ENCODE data around the gene IRAK1. TPM values are rescaled to one million over a fixed set of nuclear protein-coding genes. Genes with fewer than 3 reads are reported as not detected.

Gene IRAK1
- total RNA-seq: 10 to 100 TPM; 47.2 to 58.6 TPM
- long read RNA-seq, transcript IRAK1-203 (14 exons, 3,666 nt): major isoform, 5 of 39 reads
- long read RNA-seq, partial matches to known transcripts: 30 of 39 reads
- long read RNA-seq, other reads (novel, unspliced or antisense): 3 of 39 reads

DNA sequence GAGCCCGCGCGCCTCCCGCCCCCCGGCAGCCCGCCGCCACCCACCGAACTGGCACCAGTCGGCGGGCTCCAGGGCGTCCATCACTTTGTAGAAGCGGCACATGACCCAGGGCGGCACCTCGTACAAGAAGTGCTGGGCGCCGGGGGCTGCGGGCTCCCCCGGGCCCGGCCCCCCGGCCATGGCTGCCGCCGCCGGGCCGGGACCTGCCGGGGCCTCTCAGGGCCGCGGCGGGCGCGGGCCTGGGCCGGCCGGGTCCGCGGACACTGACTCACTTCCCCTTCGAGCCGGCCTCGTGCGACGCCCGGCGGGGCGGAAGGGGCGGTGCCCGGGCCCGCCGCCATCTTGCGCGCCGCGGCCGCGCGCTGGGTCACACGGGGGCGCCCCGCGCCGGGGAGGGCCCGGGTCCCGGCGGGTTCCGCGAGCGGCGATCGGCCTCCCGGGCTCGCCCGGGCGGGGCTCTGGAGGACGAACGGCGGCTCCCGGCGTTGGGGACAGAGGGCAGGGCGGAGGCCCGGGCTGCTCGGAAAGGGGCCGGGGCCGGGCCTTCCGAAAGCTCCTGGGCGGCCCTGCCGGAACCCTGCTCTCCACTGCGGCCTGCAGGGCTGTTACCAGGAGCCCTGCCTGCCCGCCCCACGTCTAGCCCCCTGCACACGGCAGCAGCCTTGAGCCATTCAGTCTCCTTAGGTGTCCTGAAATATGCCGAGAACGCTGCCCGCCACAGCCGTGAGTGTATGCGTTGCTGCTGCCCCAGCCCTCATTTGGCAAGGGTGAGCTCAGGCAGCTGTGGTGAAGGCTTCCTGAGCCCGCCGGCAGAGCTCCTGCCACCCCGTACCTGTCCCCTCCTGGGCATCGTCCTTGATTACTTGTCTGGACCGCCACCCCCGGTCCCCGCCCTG is at the start of gene IRAK1:
IRAK1 (minus strand) TSS at position 270 of the 896 bp plus-strand sequence; CDS start at position 180, 90 bp downstream.
- peak; percentile 61 for DNase-seq
- peak; percentile 84 to 90 for ATAC-seq
- intact Hi-C loops (cut with DNase I): no loop called here

DNA sequence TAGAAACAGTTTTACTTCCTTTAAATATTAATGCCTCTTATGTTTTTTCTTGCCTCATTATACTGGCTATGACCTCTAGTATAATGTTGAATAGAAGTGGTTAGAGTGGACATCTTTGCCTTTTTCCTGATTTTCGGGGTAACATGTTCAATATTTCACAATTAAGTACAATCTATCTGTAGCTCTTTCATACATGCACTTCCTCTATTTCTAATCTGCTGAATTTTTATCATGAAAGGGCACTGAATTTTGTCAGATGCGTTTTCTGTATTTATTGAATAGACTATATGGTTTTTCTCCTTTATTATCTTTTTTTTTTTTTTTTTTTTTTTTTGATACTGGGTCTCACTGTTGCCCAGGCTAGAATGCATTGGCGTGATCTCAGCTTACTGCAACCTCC is 48.9 kb upstream of the IRAK1 start:
- intact Hi-C loops (cut with DNase I): no loop called here
- no peak for ATAC-seq
- DNase-seq: no peak

DNA sequence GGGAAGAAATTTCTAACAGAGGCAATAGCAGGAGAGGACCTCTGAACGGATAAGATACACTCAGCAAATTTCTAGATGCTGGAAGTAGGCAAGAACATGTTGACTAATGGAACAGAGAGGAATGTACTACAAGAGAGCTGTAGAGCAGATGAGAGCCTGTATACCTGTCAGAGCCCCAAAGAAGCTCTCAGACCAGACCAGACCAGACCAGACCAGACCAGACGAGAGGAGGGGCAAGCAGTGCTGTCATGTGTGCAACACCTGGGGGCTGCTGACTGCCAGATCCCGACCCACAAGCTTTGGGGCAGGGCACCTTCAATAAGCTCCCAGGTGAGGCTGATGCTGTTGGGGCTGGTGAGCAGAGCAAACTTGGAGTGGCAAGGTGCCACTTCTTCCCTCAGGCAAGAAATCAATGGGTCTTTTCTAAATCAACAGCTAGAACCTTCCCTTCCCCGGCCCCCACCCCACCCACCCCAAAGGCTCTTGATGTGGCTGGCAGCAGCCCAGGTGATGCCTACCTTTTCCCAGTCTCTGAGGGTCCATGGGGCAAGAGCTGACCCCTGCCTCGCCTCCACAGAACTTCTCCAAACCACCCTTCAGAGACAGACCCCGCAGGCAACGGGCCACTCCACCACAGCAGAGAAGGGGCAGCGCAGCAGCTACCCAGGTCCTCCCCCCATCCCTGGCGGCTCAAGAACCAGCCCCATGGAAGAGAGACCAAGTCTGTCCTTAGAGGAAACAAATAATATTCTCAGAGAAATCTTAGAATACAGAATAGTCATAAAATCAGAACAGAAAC is 45.1 kb upstream of the IRAK1 start:
- ATAC-seq (no peak), DNase-seq (no peak)
- intact Hi-C loops (cut with DNase I): no loop called here

DNA sequence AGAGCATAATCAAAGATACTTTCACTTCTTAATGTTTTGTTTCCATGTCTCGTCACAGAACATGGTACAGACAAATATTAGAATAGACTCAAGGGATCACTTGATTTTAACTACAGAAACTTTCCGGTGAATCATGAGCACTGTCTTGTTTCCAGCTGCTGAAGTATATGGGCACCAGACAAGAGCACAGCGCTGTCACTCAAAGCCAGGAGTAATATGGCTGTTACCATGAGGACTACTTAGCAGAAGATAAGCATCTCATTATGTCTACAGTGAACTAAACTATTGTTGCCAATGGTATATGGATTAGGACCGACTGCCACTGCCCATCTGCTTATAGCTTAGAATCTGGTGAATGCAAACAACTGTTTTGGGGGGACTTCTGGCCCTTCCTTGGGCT is 43.5 kb upstream of the IRAK1 start:
- intact Hi-C loops (cut with DNase I): no loop called here
- ATAC-seq (peak in 1 of 2 donors; percentile 33), DNase-seq (no peak)

DNA sequence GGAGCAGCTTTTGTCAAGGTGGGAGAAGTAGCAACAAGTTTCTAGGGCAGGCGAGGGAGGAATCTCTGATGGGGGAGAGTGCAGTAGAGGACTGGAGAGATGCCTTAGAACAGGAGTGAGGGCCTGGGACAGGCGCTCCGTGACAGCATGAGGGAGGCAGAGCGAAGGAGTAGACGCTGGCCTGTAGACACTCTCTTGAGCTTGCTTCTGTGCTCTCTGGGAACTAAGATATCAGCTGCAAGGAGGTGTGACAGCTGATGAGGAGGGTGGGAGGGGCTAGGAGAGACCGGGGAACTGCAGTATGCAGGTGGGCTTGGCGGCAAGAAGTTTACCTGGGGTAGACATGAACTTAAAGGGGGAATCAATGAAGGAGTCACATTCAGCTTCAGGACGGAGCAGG is 42.1 kb upstream of the IRAK1 start:
- DNase-seq (no peak), ATAC-seq (no peak)
- intact Hi-C loops (cut with DNase I): no loop called here

DNA sequence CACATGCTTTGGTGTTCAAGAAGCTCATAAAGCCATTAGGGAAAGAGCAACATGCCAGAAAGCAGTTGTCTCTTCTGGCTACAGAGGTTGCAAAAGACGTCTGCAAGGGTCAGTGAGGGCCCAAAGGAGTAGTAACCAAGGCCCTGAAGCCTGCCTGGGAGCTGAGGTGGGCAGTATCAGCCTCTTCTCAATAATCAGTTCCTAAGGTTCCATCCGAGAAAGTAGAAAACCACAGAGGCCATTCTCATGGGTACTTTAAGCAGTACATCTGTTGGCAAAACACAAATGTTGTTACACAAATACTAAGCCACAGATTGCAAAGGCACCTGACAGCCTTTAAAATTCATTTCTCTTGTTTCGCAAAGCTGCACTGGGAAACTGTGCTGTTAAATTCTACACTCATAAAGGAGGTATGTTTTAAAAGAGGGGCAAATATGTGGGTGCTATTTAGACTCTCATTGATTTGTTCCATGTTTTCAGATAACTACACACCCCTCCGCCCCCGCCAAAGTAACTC is 40.1 kb upstream of the IRAK1 start:
- DNase-seq (no peak), ATAC-seq (no peak)
- intact Hi-C loops (cut with DNase I): no loop called here

DNA sequence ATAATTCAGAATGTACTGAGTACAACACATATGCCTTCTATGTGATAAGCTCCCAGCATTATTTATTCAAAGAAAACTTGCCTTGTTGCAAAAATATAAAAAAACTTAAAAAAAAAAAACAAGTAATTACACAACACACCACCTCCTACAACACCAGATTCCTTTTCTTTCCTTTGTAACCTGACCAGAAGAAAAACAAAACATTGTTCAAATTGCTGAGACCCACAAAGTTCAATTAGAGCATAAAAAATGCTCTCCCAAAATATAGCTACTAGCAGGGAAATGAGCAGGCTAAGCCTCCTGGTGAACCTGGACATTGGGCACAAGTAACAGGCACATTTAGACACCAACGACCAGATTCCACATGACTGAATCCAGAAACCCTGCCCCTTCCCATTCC is 39.5 kb upstream of the IRAK1 start:
- intact Hi-C loops (cut with DNase I): no loop called here
- DNase-seq (no peak), ATAC-seq (no peak)

DNA sequence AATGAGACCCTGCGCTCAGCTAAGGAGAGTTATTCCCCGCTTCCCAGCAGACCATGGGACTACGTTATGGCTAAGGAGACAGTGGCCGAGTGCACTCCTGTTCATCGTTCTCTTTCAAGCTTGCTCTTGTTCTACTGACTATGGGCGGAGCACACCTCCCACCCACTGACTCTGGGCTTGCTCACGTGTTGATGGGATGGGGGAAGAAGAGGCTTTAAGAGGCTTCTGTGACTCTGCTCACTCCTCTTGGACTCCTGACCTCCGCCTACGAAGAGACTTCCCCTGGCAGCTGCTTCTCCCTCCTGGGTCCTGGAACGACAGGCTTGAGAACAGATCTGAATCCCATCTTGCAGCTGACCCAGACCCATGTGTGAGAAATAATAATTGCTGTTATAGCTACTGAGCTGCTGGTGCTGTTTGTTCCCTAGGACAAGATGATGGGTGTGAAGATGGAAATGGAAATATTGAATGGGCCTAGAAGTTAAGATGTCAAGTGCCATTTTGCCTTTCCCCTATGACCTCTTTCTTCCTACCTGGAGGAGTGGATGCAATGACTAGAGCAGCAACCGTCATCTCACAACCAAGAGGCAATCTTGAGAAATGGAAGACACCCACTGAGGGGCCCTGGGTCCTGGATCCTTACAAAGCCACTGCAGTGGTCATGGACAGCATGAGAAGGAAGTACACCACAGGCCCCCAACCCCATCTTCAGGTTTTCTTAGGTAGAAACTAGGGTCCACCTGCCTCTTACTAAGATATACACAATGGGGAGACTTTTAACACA is 38.7 kb upstream of the IRAK1 start:
- intact Hi-C loops (cut with DNase I): no loop called here
- ATAC-seq (no peak), DNase-seq (no peak)

DNA sequence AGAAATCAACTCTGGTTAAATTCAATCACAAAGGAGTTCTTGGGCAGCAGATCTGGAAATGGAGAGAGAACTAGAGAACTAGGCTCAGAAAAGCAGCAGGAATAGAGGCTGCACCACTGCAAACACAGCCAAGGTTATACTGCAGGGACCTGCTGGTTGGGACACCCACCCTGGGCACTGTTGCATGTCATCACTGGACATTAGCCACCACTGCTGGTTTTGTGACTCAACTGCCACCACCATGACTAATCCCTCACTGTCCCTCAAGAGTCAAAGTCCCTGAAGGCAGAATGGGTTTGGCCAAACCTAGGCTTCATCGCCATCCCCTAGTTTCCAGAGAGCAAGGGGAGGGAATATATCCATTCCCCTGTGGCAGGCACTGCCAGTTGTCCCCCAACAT is 38.1 kb upstream of the IRAK1 start:
- intact Hi-C loops (cut with DNase I): no loop called here
- DNase-seq (no peak), ATAC-seq (peak; percentile 16 to 31)

DNA sequence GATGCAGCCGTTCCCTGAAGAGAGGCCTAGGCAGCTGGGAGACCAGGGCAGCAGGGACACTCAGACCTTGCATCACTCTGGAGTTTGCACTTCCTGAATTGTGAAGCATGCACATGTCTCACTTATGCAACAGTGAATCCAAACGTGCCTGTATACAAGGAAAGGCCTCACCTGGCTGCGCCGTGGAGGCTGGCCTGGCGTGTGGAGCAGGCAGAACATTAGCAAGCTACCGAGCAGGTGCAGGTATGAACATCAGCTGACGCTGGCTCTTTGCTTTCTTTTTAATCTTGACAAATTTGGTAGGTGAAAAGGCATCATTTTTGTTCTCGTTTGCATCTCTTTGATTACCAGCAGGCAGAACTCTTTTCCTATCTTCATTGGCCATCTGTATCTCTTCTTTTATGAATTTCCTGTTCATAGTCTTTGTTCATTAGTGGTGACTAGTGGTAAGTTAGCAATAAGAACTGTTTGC is 37.1 kb upstream of the IRAK1 start:
- intact Hi-C loops (cut with DNase I): no loop called here
- DNase-seq: no peak
- no peak for ATAC-seq

DNA sequence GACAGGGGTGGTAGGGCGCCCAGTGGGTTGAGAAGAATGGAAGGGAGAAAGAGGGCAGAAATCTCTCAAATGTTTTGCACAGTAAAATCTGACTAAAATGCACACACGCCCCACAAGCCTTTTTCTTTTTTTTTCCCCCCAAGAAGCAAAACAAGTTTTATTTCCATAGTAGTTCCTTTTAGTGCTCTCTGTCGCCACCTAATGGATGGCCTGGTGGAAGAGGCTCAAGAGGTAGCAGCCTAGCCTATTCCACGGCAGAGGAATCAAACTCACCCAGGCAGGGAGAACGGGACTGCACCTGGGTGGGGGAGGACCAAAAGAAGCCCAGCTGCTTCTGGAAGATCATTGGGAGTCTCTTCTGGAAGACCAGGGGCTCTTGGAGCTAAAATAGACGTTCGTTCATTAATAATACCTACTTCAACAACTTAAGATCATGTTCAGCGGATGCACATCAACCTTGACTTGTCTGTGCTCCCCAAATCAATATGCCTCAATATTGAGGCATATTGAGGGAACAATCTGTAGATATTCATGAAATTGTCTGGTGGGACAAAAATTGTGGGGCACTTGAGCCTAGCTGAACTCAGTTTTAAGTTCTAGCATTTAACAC is 31.6 kb upstream of the IRAK1 start:
- DNase-seq (peak; percentile 77), ATAC-seq (peak; percentile 38 to 56)
- intact Hi-C loops (cut with DNase I): no loop called here

DNA sequence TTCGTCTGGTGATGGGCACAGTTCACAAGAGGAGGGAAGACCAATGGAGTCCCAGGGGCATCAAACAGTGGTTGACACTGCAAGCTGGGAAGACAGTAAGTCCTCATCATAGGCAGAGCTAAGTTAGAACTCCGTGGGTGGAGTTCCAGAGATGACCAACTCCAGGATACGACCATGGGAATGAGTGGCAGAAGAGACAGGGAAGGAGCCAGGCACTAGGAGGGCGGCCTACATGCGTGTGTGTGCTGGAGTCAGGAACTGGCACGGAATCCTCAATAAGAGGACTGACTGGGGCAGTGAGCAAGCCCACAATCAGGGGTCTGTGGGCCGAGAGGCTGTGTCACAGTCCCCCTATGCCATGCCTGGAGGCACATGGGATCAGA is 30.4 kb upstream of the IRAK1 start:
- DNase-seq (no peak), ATAC-seq (no peak)
- intact Hi-C loops (cut with DNase I): no loop called here

DNA sequence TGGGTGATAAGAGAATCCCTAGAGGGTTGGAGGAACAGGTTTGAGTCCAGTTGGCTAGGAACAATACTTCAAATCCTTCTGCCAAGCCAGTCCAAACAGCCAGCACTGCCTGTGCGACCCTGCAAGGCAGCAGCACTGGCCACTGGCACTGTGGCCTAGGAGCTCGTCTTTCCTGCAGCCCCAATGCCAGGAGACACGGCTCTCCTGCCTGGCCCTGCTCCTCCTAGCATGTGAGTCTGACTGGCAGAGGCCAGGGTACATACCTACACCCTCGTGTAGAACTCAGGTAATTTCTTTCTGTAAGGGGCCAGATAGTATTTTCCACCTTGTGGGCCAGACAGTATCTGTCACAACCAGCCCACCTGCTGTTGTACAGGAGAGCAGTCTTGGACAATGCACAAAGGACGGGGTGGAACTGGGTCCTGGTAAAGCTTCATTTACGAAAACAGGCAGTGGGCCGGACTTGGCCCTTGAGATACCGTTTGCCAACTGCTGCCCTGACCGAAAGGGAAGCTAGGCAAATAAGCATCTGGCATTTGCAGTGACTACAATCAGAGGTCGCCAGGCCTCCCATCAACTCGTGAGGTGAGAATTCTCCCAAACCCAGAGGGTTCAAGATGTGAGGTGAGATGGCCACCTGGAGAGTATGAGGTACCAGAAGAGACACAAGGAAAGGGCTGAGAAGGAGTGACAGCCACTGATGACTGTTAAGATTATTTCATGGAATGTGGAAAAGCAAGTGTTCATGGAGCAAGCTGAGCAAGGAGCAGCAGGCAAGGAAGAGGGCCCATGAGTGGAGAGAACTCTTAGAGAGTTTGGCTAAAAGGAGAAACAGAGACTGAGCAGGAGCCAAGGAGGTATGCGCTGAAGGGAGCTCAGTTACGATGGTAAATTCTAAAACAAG is 29.8 kb upstream of the IRAK1 start:
- peak in 1 of 2 donors; percentile 11 for ATAC-seq
- intact Hi-C loops (cut with DNase I): no loop called here
- no peak for DNase-seq

DNA sequence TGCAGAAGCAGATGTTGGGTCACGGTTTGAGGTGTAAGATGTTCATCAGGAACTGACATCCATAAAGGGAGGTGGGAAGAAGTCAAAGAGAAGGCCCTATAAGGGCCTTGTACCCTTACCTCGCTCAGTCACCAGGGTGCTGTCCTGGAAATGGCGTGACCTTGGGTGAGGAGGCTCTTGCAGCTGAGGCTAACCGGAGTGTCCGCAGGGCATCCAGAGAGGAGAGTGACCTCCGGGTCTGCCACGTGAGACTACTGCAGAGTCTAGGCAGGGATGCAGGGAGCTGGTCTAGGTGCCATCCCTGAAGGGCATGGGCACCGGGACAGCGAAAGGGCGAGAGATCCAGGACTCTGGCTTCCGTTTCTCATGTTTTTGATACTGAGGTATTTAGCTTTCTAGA is 28.7 kb upstream of the IRAK1 start:
- no peak for ATAC-seq
- intact Hi-C loops (cut with DNase I): no loop called here
- DNase-seq: no peak

DNA sequence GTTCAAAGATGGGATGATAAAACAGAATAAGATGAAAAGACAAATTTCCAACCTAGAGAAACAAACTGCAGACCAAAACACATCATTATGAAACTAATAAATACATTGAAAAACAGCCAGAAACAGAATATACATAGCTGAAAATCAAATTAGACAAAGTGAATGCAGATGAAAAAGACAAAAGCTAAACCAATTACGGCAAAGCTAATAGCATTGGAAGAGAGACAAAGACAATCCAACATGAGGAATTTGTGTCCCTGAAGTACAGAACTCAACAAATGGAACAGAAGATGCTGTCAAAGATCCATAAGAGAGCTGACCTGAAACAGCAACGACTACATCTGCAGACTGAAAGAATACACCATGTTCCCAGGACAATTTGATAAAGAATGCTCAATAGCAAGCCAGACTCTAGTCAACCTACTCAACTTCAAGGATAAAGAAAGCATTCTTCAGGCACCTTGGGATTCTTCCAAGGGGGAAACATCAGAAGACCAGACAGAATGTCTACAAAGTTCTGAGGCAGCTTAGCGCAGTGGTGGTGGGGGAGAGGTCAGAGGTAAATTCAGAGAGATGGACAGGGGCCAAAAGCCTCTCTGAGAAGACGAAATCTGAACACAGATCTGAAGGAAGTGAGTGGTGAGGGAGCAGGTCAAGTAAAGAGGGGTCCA is 27.4 kb upstream of the IRAK1 start:
- no peak for ATAC-seq
- no peak for DNase-seq
- intact Hi-C loops (cut with DNase I): no loop called here

DNA sequence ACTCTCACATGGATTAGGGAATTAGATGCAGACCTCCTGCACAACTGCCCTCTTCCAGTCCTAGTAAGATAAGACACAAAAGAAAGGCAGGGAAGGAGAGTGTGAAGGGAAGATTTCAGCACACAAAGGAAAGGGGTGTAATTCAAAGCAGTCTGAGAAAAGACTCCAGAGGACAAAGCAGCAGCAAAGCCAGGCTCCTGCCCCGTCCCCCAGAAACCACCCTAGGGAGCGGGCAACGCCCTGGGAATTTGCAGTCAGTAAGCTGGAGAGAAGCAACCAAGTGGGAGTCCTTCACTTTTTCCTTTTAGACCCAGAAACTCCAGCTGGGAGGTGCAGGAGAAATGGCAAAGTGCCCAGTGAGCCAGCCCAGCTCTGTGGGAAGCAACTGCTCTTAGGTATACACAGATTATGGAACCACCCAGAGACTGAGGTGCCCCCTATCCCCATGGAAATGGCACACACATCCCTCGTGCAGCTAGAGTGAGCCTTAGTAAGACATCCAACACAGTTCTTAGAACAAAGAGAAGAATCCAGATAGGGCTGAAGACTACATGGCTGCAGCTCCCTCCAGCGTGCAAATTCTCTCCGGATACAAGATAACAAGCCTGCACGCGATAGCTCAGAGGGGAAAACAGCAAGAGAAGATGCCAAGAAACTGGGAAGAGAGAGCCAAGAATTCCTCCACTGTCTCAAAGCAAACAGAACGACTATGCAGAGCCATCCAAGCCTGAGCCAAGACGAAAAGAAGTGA is 26.5 kb upstream of the IRAK1 start:
- intact Hi-C loops (cut with DNase I): no loop called here
- ATAC-seq: peak; percentile 74 to 76
- peak; percentile 45 for DNase-seq
